B cell (primary cell): ENCODE data around the gene CELF4.

Experiments
- EZH2 ChIP-seq: IDR thresholded peaks from 2 replicates; pipeline ENCODE4 v1.6.1; 2012; ENCODE audit warnings: borderline replicate concordance, low read depth, mild to moderate bottlenecking, moderate library complexity, low read length; ENCODE audit not compliant: insufficient read depth, poor library complexity, severe bottlenecking
- TF ChIP-seq, protein P1 (sequence below): fragments of 200-600 bp; IDR thresholded peaks from one replicate; pipeline ENCODE4 v1.8.0; 2022; ENCODE audit warnings: antibody characterized with exemption, mild to moderate bottlenecking

DNA sequence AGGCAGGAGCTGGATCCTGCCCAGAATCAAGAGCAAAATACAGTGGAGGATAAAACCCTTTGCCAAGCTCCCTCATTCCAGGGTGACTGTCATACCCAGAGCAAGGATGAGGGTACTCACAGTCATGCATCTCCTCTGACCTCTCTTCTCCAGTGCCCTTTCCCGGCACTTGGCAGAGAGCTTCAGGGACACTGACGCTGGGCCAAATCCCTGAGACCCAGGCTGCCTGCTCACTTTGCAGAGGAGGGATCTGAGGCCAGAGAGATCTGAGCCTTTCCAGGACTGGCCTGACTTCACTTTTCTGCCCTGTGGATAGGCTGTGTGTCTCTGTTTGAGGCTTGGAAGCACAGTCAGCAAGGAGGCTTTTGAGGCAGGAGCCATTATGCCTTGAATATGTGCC lies 330.0 kb downstream of the CELF4 start:
- TF ChIP-seq, protein P1, sequence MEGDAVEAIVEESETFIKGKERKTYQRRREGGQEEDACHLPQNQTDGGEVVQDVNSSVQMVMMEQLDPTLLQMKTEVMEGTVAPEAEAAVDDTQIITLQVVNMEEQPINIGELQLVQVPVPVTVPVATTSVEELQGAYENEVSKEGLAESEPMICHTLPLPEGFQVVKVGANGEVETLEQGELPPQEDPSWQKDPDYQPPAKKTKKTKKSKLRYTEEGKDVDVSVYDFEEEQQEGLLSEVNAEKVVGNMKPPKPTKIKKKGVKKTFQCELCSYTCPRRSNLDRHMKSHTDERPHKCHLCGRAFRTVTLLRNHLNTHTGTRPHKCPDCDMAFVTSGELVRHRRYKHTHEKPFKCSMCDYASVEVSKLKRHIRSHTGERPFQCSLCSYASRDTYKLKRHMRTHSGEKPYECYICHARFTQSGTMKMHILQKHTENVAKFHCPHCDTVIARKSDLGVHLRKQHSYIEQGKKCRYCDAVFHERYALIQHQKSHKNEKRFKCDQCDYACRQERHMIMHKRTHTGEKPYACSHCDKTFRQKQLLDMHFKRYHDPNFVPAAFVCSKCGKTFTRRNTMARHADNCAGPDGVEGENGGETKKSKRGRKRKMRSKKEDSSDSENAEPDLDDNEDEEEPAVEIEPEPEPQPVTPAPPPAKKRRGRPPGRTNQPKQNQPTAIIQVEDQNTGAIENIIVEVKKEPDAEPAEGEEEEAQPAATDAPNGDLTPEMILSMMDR: no peak
- TF ChIP-seq EZH2: no peak
